ENCODE measurements around the gene SMIM44. TPM values are rescaled to one million over a fixed set of nuclear protein-coding genes. Genes with fewer than 3 reads are reported as not detected.

Gene SMIM44
- total and polyA plus RNA-seq, 9 of the 15 experiments (the other 6 are each of a cell fraction or from before 2014, with no cell fraction given): not detected

- no peak for TF ChIP-seq ZNF75A (CRISPR knock-in tag; IDR thresholded peaks at IDR 0.05)
- TF ChIP-seq KLF1 (tag; IDR thresholded peaks at IDR 0.05): peak; percentile 39
- 0 out of 2 replicates have a peak, but pooled peaks have one; percentile 29 for TF ChIP-seq TGIF2 (CRISPR knock-in tag; IDR thresholded peaks at IDR 0.05)
- TF ChIP-seq NCOA4 (IDR thresholded peaks at IDR 0.05; ENCODE audit: partially characterized antibody): no peak
- no peak for TF ChIP-seq EZH2 (IDR thresholded peaks at IDR 0.05; ENCODE audit: borderline replicate concordance, low read depth, low read length)
- TF ChIP-seq ZC3H8 (IDR thresholded peaks at IDR 0.05): no peak
- no peak for TF ChIP-seq IFI16 (CRISPR knock-in tag; IDR thresholded peaks at IDR 0.05)
- TF ChIP-seq POLR3A (IDR thresholded peaks at IDR 0.05; ENCODE audit: borderline replicate concordance, extremely low read depth, insufficient read depth, insufficient read length): no peak
- TF ChIP-seq TAF9B (IDR thresholded peaks at IDR 0.05; ENCODE audit: partially characterized antibody): no peak
- TF ChIP-seq, protein P1, sequence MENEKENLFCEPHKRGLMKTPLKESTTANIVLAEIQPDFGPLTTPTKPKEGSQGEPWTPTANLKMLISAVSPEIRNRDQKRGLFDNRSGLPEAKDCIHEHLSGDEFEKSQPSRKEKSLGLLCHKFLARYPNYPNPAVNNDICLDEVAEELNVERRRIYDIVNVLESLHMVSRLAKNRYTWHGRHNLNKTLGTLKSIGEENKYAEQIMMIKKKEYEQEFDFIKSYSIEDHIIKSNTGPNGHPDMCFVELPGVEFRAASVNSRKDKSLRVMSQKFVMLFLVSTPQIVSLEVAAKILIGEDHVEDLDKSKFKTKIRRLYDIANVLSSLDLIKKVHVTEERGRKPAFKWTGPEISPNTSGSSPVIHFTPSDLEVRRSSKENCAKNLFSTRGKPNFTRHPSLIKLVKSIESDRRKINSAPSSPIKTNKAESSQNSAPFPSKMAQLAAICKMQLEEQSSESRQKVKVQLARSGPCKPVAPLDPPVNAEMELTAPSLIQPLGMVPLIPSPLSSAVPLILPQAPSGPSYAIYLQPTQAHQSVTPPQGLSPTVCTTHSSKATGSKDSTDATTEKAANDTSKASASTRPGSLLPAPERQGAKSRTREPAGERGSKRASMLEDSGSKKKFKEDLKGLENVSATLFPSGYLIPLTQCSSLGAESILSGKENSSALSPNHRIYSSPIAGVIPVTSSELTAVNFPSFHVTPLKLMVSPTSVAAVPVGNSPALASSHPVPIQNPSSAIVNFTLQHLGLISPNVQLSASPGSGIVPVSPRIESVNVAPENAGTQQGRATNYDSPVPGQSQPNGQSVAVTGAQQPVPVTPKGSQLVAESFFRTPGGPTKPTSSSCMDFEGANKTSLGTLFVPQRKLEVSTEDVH (IDR thresholded peaks at IDR 0.05; ENCODE audit: low read depth, partially characterized antibody): no peak
- TF ChIP-seq KDM1A (IDR thresholded peaks at IDR 0.05): peak in 1 of 2 experiments; percentile 24; a peak in 2 of 4 replicates
- TF ChIP-seq THRAP3 (IDR thresholded peaks at IDR 0.05; ENCODE audit: borderline replicate concordance): no peak
- TF ChIP-seq, protein P2, sequence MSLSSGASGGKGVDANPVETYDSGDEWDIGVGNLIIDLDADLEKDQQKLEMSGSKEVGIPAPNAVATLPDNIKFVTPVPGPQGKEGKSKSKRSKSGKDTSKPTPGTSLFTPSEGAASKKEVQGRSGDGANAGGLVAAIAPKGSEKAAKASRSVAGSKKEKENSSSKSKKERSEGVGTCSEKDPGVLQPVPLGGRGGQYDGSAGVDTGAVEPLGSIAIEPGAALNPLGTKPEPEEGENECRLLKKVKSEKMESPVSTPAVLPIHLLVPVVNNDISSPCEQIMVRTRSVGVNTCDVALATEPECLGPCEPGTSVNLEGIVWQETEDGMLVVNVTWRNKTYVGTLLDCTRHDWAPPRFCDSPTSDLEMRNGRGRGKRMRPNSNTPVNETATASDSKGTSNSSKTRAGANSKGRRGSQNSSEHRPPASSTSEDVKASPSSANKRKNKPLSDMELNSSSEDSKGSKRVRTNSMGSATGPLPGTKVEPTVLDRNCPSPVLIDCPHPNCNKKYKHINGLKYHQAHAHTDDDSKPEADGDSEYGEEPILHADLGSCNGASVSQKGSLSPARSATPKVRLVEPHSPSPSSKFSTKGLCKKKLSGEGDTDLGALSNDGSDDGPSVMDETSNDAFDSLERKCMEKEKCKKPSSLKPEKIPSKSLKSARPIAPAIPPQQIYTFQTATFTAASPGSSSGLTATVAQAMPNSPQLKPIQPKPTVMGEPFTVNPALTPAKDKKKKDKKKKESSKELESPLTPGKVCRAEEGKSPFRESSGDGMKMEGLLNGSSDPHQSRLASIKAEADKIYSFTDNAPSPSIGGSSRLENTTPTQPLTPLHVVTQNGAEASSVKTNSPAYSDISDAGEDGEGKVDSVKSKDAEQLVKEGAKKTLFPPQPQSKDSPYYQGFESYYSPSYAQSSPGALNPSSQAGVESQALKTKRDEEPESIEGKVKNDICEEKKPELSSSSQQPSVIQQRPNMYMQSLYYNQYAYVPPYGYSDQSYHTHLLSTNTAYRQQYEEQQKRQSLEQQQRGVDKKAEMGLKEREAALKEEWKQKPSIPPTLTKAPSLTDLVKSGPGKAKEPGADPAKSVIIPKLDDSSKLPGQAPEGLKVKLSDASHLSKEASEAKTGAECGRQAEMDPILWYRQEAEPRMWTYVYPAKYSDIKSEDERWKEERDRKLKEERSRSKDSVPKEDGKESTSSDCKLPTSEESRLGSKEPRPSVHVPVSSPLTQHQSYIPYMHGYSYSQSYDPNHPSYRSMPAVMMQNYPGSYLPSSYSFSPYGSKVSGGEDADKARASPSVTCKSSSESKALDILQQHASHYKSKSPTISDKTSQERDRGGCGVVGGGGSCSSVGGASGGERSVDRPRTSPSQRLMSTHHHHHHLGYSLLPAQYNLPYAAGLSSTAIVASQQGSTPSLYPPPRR (CRISPR knock-in tag; IDR thresholded peaks at IDR 0.05; ENCODE audit: borderline replicate concordance): peak; percentile 52
- peak in 1 of 2 experiments; percentile 63; a peak in 2 of 4 replicates for TF ChIP-seq ZMIZ1 (IDR thresholded peaks at IDR 0.05; ENCODE audit: low read depth in 2 of 2, low read length in 2 of 2)
- TF ChIP-seq CREM (IDR thresholded peaks at IDR 0.05; ENCODE audit: low read depth): peak; percentile 87; the same call in 1 of the 2 replicates
- no peak for TF ChIP-seq NEUROD1 (IDR thresholded peaks at IDR 0.05; ENCODE audit: borderline replicate concordance, low read depth, low read length, partially characterized antibody)
These were observed 37.2 kb upstream of the SMIM44 start (continued) for GRCh38 chr19:3520166-3521103.

All from K562 (cell line).